Ovary (tissue), 9 donors: ENCODE measurements around the gene C1S. TPM values are rescaled to one million over a fixed set of nuclear protein-coding genes. Genes with fewer than 3 reads are reported as not detected.
A peak's percentile ranks its signal among the peaks of the same experiment; 100 is the strongest.
"Not testable (repeated sequence)": the region's sequence is repeated elsewhere in the genome, so short reads cannot be mapped to it uniquely, and the experiment has no call there.

ENCODE experiments used
- DNase-seq, 5 donors: peaks; one replicate each; pipeline ENCODE4 v3.0.0-alpha.2; 2019 to 2020
- H3K27ac ChIP-seq, 2 donors: fragments of 200-600 bp; one replicate each; pipeline versions ENCODE4 v1.5.1 to v1.8.0; 2019 to 2022
- H3K27me3 ChIP-seq: fragments of 200-600 bp; one replicate; pipeline ENCODE4 v1.8.0; 2022
- H3K36me3 ChIP-seq: fragments of 200-600 bp; sonication (generic); one replicate; pipeline ENCODE4 v1.5.1; 2019
- H3K4me1 ChIP-seq: one replicate; pipeline ENCODE4 v1.8.1; 2013; ENCODE audit warnings: mild to moderate bottlenecking, moderate library complexity; ENCODE audit not compliant: insufficient read depth
- H3K4me3 ChIP-seq: fragments of 200-600 bp; sonication (generic); one replicate; pipeline ENCODE4 v1.5.1; 2017
- H3K9me3 ChIP-seq, 2 donors: fragments of 200-600 bp in 1 of 2; sonication (generic) in 1 of 2; one replicate each; pipeline versions ENCODE4 v1.5.1 to v1.8.1; 2013 to 2019; ENCODE audit warnings: mild to moderate bottlenecking in 1 of 2, moderate library complexity in 1 of 2
- EP300 ChIP-seq: sonication (generic); formaldehyde crosslinking; IDR thresholded peaks from one replicate; pipeline ENCODE4 v1.6.1; 2017; ENCODE audit warnings: antibody characterized with exemption
- POLR2A ChIP-seq: fragments of 450-650 bp; IDR thresholded peaks from one replicate; pipeline ENCODE4 v1.6.1; 2017; ENCODE audit warnings: antibody characterized with exemption, mild to moderate bottlenecking, moderate library complexity
- WGBS, 3 donors: extraction: QIAGEN DNeasy Blood & Tissue Kit in 1 of 3; methylation state at CpG; one replicate each; pipeline versions ENCODE4 v1.1.5 to v1.1.7; 2013 to 2017; 5-methylcytosine and 5-hydroxymethylcytosine counted together
- intact Hi-C, 4 donors: fragments of 100-400 bp; cut with DNase I; formaldehyde crosslinking; loops; one replicate each; pipeline versions ENCODE4 v1.11.0 to v1.15.1; 2022 to 2023
- polyA plus RNA-seq, 2 donors: library from polyadenylated mRNA; stranded (reverse); fragments of 200-250 nt in 1 of 2; fragments of 350-450 nt in 1 of 2; fragmentation: Illumina TruSeq in 1 of 2; extraction: RNeasy Lipid Tissue Mini Kit (QIAGEN cat#74804) in 1 of 2; gene quantifications; one replicate each; pipeline ENCODE4 v1.2.3, GENCODE V29; 2013 to 2014
- total RNA-seq, 7 donors: library from RNA; depleted of rRNA in 2 of 7; stranded (reverse); fragments of >200 nt in 2 of 7; fragmentation: NEBNext Ultra II Directional in 3 of 7; extraction: Animal tissue kit (Norgen Biotek cat#: 25700) in 3 of 7; gene quantifications; one replicate each; pipeline versions ENCODE4 v1.1.0 to v1.2.4, GENCODE V29; 2016 to 2023
- TF ChIP-seq, protein P1 (sequence below), 3 donors: fragments of 450-650 bp in 2 of 3; fragments of 200-600 bp in 1 of 3; IDR thresholded peaks; one replicate each; pipeline versions ENCODE4 v1.5.1 to v1.8.0; 2016 to 2022; ENCODE audit warnings: antibody characterized with exemption in 3 of 3, mild to moderate bottlenecking in 1 of 3
- donor health status: DM: no; HTN: no; CAD: no; lungs with moderate emphysema.
- donor health status: DM: no; HTN: no; CAD: no.
- donor health status: Bipolar disorder and iron deficiency.
- donor health status: DM: yes; HTN: yes; CAD: no.
- donor health status: DM: no; HTN: no; CAD: no.
- donor health status: DM: yes; HTN: yes; CAD: no.

Gene C1S
- total and polyA plus RNA-seq, 9 donors = 499 to 1,495 (median 952) TPM

DNA sequence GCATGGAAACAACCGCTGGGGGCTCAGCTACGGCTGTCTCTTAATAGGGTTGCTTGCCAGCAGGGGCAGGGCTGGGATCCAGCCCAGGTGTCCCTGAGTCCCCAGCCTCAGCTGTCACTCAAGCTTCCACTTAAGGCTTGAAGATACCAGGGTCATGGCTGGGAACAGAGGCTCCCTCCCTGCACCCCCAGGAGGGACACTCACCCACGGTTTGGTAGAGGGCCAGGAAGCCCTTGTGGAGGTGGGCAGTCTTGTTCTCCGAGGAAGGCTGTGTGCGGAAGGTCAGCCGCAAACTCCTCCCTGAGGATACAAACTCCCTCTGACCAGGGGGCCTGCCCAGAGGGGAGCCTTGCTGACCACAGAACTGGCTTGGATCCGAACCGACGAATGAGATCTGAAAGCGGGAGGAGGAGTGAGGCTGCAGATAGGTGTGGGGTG is 41.2 kb downstream of the C1S start:
- TF ChIP-seq POLR2A (no peak), EP300 (no peak)
- TF ChIP-seq, protein P1, sequence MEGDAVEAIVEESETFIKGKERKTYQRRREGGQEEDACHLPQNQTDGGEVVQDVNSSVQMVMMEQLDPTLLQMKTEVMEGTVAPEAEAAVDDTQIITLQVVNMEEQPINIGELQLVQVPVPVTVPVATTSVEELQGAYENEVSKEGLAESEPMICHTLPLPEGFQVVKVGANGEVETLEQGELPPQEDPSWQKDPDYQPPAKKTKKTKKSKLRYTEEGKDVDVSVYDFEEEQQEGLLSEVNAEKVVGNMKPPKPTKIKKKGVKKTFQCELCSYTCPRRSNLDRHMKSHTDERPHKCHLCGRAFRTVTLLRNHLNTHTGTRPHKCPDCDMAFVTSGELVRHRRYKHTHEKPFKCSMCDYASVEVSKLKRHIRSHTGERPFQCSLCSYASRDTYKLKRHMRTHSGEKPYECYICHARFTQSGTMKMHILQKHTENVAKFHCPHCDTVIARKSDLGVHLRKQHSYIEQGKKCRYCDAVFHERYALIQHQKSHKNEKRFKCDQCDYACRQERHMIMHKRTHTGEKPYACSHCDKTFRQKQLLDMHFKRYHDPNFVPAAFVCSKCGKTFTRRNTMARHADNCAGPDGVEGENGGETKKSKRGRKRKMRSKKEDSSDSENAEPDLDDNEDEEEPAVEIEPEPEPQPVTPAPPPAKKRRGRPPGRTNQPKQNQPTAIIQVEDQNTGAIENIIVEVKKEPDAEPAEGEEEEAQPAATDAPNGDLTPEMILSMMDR (IDR thresholded peaks at IDR 0.05) = no peak
- H3K4me3 ChIP-seq = peak overlapping the region; percentile 22
- no peaks in the 10 kb centered on the region for H3K36me3 ChIP-seq
- no peaks in the 10 kb centered on the region for H3K9me3 ChIP-seq
- DNase-seq = peak; percentile 66 to 88 (median 78)
- H3K4me1 ChIP-seq = peaks cover 13% of the 10 kb centered on the region
- WGBS, 3 donors = 8 to 16% (median 8%) methylated on average over 10 of the region's 10 CpGs
- peak overlapping the region; percentile 53 to 77 for H3K27ac ChIP-seq
- no peaks in the 10 kb centered on the region for H3K27me3 ChIP-seq
- intact Hi-C loops = no loop called here

DNA sequence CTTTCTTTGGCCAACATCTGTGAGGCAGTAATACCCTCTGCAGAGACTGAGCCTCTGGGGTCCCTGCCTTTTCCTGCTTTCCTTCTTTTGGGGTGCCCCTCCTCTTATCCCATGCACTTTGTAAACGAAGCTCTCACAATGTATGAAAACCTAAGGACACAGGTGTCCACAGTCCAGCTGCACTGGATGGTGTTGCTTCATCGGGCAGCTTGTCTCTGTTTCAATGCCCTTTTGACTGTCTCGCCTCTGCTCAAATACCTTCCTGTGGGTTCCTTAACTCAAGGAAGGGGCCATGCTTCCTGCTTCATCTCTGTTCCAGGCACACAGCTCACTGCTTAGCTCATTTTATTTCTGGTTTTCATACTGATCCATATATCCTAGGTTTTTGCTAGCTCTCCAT is 42.1 kb downstream of the C1S start:
- intact Hi-C loops = no loop called here
- Histone ChIP-seq H3K9me3 (no peaks in the 10 kb centered on the region), H3K4me3 (no peak overlapping the region), H3K36me3 (no peaks in the 10 kb centered on the region), H3K27me3 (no peaks in the 10 kb centered on the region), H3K4me1 (peaks cover 17% of the 10 kb centered on the region), H3K27ac (peak overlapping the region in 1 of 2 donors; percentile 77)
- DNase-seq = no peak
- TF ChIP-seq, protein P1 (IDR thresholded peaks at IDR 0.05) = no peak
- no peak for TF ChIP-seq POLR2A
- TF ChIP-seq EP300 = no peak
- 71 to 87% (median 78%) methylated on average over 3 of the region's 3 CpGs for WGBS, 3 donors

DNA sequence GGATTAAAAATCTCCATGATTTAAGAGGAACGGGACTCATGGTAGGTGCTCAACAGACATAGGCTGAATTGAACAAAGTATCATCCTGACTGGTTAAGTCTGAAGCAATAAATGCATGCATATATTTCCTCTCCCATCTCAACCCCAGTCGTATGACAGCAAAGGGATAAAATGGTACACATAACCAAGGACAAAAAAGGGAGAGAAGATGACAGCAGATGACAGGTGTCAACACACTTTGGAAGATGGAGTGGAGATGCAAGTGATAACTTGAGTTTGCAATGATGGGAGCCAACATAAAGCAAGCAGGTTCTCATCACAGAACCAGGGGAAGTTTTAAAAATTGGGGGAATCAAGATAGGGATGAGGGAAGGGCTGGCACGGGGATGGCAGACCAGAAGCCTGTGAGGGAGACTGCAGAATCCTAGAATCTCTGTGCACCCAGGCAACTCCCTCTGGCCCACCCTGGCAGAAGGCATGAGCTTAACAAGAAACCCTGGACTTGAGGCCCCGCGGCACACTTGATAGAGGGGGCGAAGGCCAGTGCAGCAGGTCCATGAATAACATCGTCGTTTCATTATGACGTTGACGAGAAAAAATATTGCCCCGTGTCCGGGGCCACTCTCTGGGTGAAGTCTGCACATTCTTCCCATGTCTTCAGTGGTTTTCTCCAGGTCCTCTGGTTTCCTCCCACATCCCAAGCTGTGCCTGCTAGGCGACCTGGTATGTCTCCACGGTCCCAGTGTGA is 43.5 kb downstream of the C1S start:
- Histone ChIP-seq H3K36me3 (no peaks in the 10 kb centered on the region), H3K4me3 (no peak overlapping the region), H3K9me3 (no peaks in the 10 kb centered on the region), H3K27me3 (no peaks in the 10 kb centered on the region), H3K4me1 (peaks cover 17% of the 10 kb centered on the region), H3K27ac (no peak overlapping the region)
- intact Hi-C loops = no loop called here
- no peak for DNase-seq
- 82 to 89% (median 88%) methylated on average over 14 of the region's 14 CpGs for WGBS, 3 donors
- TF ChIP-seq, protein P1 (IDR thresholded peaks at IDR 0.05) = no peak
- TF ChIP-seq POLR2A (no peak), EP300 (no peak)

DNA sequence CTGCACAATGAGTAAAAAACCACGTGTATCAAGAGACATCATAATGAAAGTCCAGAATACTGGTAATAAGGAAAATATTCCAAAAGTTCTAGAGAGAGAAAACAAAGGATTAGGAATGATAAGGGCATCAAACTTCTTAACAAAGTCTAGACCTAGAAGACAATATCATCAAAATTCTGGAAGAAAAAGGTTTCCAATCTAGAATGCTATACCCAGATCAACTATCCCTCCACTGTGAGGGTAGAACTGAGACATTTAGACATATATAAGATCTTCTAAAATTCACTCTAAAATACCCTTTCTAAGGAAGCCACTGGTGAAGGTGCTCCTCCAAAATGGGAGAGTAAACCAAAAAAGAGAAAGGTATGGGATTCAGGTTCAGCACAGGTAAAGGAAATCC is 45.6 kb downstream of the C1S start:
- H3K36me3 ChIP-seq = no peaks in the 10 kb centered on the region
- no peaks in the 10 kb centered on the region for H3K9me3 ChIP-seq
- TF ChIP-seq EP300 (no peak), POLR2A (no peak)
- TF ChIP-seq, protein P1 (IDR thresholded peaks at IDR 0.05) = no peak
- peak overlapping the region in 1 of 2 donors; percentile 99 for H3K27ac ChIP-seq
- intact Hi-C loops = loop anchor here in 2 of 4 donors (5.0 kb wide), 1 partner anchor 44 kb away; the partner anchor contains the start of gene C1S (in 2 of the 2)
- DNase-seq = no peak
- H3K27me3 ChIP-seq = no peaks in the 10 kb centered on the region
- 83 to 89% (median 83%) methylated on average over 1 of the region's 1 CpG for WGBS, 3 donors
- H3K4me1 ChIP-seq = peaks cover 18% of the 10 kb centered on the region
- no peak overlapping the region for H3K4me3 ChIP-seq

DNA sequence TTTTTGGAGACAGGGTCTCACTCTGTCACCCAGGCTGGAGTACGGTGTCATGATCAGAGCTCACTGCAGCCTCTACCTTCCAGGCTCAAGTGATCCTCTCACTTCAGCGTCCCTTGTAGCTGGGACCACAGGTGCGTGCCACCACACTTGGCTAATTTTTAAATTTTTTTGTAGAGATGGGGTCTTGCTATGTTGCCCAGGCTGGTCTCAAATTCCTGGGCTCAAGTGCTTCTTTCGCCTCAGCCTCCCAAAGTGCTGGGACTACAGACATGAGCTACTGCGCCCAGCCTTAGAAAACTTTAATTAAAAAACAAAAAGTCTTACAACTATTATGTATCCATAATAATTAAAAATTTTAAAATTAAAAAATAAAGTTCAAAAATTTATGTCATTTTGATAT is 46.7 kb downstream of the C1S start:
- intact Hi-C loops = loop anchor here in 2 of 4 donors (5.0 kb wide), 1 partner anchor 45 kb away; the partner anchor contains the start of gene C1S (in 2 of the 2)
- Histone ChIP-seq H3K27ac (peak overlapping the region in 1 of 2 donors; percentile 99), H3K4me3 (peak overlapping the region; percentile 70)
- not testable (repeated sequence) for H3K9me3 ChIP-seq, H3K4me1 ChIP-seq, H3K36me3 ChIP-seq, DNase-seq, H3K27me3 ChIP-seq
- WGBS, 3 donors = 96 to 98% (median 97%) methylated on average over 5 of the region's 5 CpGs
